Gastrocnemius medialis (tissue), 4 donors: ENCODE results near the gene TMEM236. TPM values are rescaled to one million over a fixed set of nuclear protein-coding genes. Genes with fewer than 3 reads are reported as not detected.

Source experiments
- ATAC-seq, 2 donors: fragments of 150-250 bp; one replicate each; pipeline ENCODE4 v1.9.1; 2016
- DNase-seq, 2 donors: peaks; one replicate each; pipeline ENCODE4 v3.0.0-alpha.2; 2019
- H3K27ac ChIP-seq, 4 donors: fragments of 200-600 bp; sonication (generic); 1 replicate in 1 of 4; 2 replicates in 3 of 4; pipeline ENCODE4 v1.5.1; 2016 to 2018; ENCODE audit warnings: mild to moderate bottlenecking in 2 of 4, moderate library complexity in 1 of 4
- H3K27me3 ChIP-seq, 3 donors: fragments of 200-600 bp; sonication (generic) in 2 of 3; 1 replicate in 1 of 3; 2 replicates in 2 of 3; pipeline versions ENCODE4 v1.5.1 to v1.6.0; 2016 to 2019; ENCODE audit warnings: mild to moderate bottlenecking in 1 of 3, moderate library complexity in 1 of 3
- H3K36me3 ChIP-seq, 2 donors: fragments of 200-600 bp; sonication (generic) in 1 of 2; one replicate each; pipeline ENCODE4 v1.5.1; 2017 to 2018
- H3K4me1 ChIP-seq, 2 donors: fragments of 200-600 bp; sonication (generic) in 1 of 2; one replicate each; pipeline ENCODE4 v1.5.1; 2016 to 2017; ENCODE audit warnings: mild to moderate bottlenecking in 2 of 2
- H3K4me3 ChIP-seq, 4 donors: fragments of 200-600 bp; sonication (generic) in 3 of 4; 1 replicate in 1 of 4; 2 replicates in 3 of 4; pipeline ENCODE4 v1.5.1; 2016 to 2019; ENCODE audit warnings: mild to moderate bottlenecking in 2 of 4
- H3K9me3 ChIP-seq, 3 donors: fragments of 200-600 bp; sonication (generic) in 2 of 3; 1 replicate in 1 of 3; 2 replicates in 2 of 3; pipeline ENCODE4 v1.5.1; 2016 to 2019
- POLR2A ChIP-seq, 2 donors: fragments of 450-650 bp; IDR thresholded peaks; one replicate each; pipeline ENCODE4 v1.6.1; 2017; ENCODE audit warnings: antibody characterized with exemption in 2 of 2, mild to moderate bottlenecking in 2 of 2, moderate library complexity in 2 of 2
- in situ Hi-C, 4 donors: fragments of 200-750 bp; cut with MboI; loops; one replicate each; pipeline versions ENCODE4 v1.15.0 to v1.8.0; 2017; ENCODE audit warnings: low sequenced_read_pairs in 4 of 4
- intact Hi-C: fragments of 100-400 bp; cut with DNase I; formaldehyde crosslinking; loops from one replicate; pipeline ENCODE4 v1.15.1; 2023; ENCODE audit warnings: low total_unique reads
- total RNA-seq, 4 donors: library from RNA; depleted of rRNA; stranded (reverse); fragments of >200 nt; gene quantifications; one replicate each; pipeline versions ENCODE4 v1.1.0 to v1.2.3, GENCODE V29; 2016
- TF ChIP-seq, protein P1 (sequence below), 5 experiments: fragments of 450-650 bp in 3 of 5; fragments of 200-600 bp in 2 of 5; sonication (generic) in 2 of 5; IDR thresholded peaks in 4 of 5; conservative IDR thresholded peaks in 1 of 5; 1 replicate in 4 of 5; 2 replicates in 1 of 5; pipeline ENCODE4 v1.5.1; 2016 to 2019; ENCODE audit warnings: antibody characterized with exemption in 5 of 5, mild to moderate bottlenecking in 3 of 5, moderate library complexity in 3 of 5

TMEM236 gene
- total RNA-seq, 4 donors from 2014 or later, result 0.27 to 0.98 (median 0.64) TPM

- ATAC-seq (no peak), DNase-seq (no peak)
- peak overlapping the region in 1 of 4 donors; percentile 58 for H3K27ac ChIP-seq
- intact Hi-C loops, result loop anchor here (1.0 kb wide), 1 partner anchor 136 kb away; no protein-coding TSS in a partner anchor
- in situ Hi-C loops, result loop anchor here (5.0 kb wide), 1 partner anchor 136 kb away; no protein-coding TSS in a partner anchor
- TF ChIP-seq, protein P1, sequence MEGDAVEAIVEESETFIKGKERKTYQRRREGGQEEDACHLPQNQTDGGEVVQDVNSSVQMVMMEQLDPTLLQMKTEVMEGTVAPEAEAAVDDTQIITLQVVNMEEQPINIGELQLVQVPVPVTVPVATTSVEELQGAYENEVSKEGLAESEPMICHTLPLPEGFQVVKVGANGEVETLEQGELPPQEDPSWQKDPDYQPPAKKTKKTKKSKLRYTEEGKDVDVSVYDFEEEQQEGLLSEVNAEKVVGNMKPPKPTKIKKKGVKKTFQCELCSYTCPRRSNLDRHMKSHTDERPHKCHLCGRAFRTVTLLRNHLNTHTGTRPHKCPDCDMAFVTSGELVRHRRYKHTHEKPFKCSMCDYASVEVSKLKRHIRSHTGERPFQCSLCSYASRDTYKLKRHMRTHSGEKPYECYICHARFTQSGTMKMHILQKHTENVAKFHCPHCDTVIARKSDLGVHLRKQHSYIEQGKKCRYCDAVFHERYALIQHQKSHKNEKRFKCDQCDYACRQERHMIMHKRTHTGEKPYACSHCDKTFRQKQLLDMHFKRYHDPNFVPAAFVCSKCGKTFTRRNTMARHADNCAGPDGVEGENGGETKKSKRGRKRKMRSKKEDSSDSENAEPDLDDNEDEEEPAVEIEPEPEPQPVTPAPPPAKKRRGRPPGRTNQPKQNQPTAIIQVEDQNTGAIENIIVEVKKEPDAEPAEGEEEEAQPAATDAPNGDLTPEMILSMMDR (IDR thresholded peaks at IDR 0.05 in 4 of 5, conservative IDR thresholded peaks at IDR 0.05 in 1 of 5), result no peak
- no peak for TF ChIP-seq POLR2A (IDR thresholded peaks at IDR 0.05)
- no peaks in the 10 kb centered on the region for H3K27me3 ChIP-seq
- H3K4me3 ChIP-seq, result no peak overlapping the region
- H3K9me3 ChIP-seq, result no peaks in the 10 kb centered on the region
- no peaks in the 10 kb centered on the region for H3K36me3 ChIP-seq
- peaks cover 12 to 16% of the 10 kb centered on the region in 2 donors for H3K4me1 ChIP-seq
Measured at GRCh38 chr10:17743437-17743836, 8.6 kb upstream of the TMEM236 start.

GRCh38 chr10:17744341-17744861 is 7.6 kb upstream of the TMEM236 start:
- no peaks in the 10 kb centered on the region for H3K9me3 ChIP-seq
- no peak for TF ChIP-seq POLR2A (IDR thresholded peaks at IDR 0.05)
- TF ChIP-seq, protein P1 (IDR thresholded peaks at IDR 0.05 in 4 of 5, conservative IDR thresholded peaks at IDR 0.05 in 1 of 5), result no peak
- DNase-seq (no peak), ATAC-seq (peak; percentile 42 to 74)
- intact Hi-C loops (no loop called here), in situ Hi-C loops (loop anchor here (5.0 kb wide), 1 partner anchor 137 kb away; no protein-coding TSS in a partner anchor)
- H3K27me3 ChIP-seq, result no peaks in the 10 kb centered on the region
- no peaks in the 10 kb centered on the region for H3K36me3 ChIP-seq
- H3K4me3 ChIP-seq, result peak overlapping the region in 1 of 4 donors; percentile 19
- peak overlapping the region; percentile 47 to 71 (median 57) for H3K27ac ChIP-seq
- peaks cover 12 to 16% of the 10 kb centered on the region in 2 donors for H3K4me1 ChIP-seq

DNA sequence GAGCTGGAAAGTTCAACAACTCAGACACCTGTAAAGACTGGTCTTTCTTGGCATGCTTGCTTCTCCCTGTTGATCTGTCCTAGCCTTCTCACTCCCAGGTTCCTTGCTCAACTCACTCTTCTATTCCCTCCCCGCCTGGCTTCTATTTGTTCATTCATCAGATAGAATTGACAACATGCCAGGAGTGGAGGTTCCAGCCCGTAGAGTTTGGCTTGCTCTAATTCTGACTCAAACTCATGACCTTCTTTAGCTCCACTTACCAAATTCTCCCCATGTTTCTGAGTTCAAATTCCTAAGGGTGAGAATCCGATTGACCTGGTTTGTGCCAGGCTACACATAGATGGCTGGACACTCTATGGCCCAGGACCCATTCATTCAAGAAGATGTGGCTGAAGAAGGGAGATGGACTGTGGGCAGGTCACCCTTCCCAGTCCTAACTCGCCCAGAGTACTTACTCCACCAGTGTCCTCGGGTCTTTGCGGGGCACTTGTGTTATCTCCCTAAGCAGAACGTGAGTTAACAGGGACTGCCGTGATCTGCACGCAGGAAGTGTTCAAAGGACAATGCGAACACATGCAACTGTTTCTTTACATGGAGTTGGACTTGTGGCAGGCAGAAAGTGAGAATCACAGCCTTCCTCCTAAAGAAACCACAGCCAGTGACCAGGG is 4.0 kb upstream of the TMEM236 start:
- TF ChIP-seq, protein P1 (IDR thresholded peaks at IDR 0.05 in 4 of 5, conservative IDR thresholded peaks at IDR 0.05 in 1 of 5), result no peak
- TF ChIP-seq POLR2A (IDR thresholded peaks at IDR 0.05), result no peak
- no peak overlapping the region for H3K4me3 ChIP-seq
- ATAC-seq, result no peak
- H3K9me3 ChIP-seq, result no peaks in the 10 kb centered on the region
- H3K4me1 ChIP-seq, result peaks cover 11 to 16% of the 10 kb centered on the region in 2 donors
- no peaks in the 10 kb centered on the region for H3K36me3 ChIP-seq
- H3K27ac ChIP-seq, result no peak overlapping the region
- DNase-seq, result no peak
- in situ Hi-C loops (no loop called here), intact Hi-C loops (loop anchor here (5.0 kb wide), 1 partner anchor 34 kb away; no protein-coding TSS in a partner anchor)
- H3K27me3 ChIP-seq, result no peaks in the 10 kb centered on the region

- Histone ChIP-seq H3K9me3 (no peaks in the 10 kb centered on the region), H3K27me3 (no peaks in the 10 kb centered on the region), H3K4me1 (peaks cover 5 to 6% of the 10 kb centered on the region in 2 donors), H3K4me3 (no peak overlapping the region), H3K27ac (no peak overlapping the region), H3K36me3 (no peaks in the 10 kb centered on the region)
- DNase-seq, result no peak
- no peak for TF ChIP-seq POLR2A (IDR thresholded peaks at IDR 0.05)
- TF ChIP-seq, protein P1 (IDR thresholded peaks at IDR 0.05 in 4 of 5, conservative IDR thresholded peaks at IDR 0.05 in 1 of 5), result no peak
- intact Hi-C loops, result loop anchor here (5.0 kb wide), 1 partner anchor 32 kb away; no protein-coding TSS in a partner anchor
- in situ Hi-C loops, result no loop called here
- ATAC-seq, result no peak
Measured at GRCh38 chr10:17749890-17750289, 2.1 kb upstream of the TMEM236 start.
